ENCODE results near the gene JAK1.

JAK1 gene

DNA sequence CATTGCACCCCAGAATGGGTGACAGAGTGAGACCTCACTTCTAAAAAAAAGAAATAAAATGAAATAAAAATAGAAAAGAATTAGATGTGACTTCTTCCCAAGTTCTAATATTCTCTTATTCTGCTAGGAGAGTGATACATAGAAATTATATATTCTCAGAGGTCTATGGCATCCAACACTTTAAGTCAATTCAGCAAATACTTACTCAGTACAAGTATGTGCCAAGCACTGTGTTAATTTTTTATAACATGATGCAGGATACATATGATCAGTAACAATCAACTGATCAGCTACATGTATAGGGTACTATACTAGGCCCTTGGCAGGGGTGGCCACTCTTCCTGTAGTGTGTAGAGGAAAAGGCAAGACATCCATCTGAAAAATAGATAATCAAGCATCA is 13.0 kb upstream of the JAK1 start:
- no peak for DNase-seq

GRCh38 chr1:64976361-64976760 is 10.0 kb upstream of the JAK1 start:
- DNase-seq, result no peak

GRCh38 chr1:64975740-64976139 is 9.4 kb upstream of the JAK1 start:
- no peak for DNase-seq

DNA sequence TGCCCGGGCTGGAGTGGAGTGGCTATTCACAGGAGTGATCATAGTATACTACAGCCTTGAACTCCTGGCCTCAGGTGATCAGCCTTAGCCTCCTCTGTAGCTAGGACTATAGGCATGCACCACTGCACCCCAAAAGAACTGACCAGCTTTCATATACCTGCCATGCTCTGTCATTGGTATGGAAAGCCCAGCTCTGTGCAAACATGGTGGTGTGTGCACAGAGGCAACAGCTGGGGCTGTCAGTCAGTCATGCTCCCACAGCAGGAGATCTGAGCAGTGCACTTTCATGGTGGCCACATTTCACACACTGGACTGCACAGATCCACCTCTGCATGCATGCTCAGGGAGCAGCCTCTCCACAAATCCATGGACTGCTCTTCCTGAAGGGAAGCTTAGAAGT is 8.8 kb upstream of the JAK1 start:
- DNase-seq, result no peak

DNA sequence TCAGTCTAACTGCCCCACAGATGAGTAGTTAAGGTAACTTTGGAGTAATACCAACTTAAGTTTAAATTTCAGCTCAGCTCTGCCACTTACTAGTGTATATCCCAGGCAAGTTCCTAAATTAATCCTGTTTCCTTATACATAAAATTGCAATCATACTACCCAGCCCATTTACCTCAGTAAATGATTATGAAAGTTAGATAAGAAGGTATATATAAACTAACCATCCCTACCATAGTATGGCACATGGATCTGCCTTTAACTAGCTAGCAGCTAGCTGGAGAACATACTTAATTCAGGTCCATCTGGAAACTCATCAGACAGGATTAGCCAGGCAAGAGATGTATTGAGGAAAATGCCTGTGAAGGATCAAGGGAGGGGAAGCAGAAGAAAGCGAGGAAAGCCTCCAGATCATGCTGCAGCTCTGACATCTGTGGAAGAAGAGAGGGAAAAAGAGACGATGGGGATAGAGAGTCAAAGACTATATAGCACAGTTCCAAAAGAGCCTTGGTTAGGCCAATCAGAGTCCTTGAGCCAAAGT is 8.0 kb upstream of the JAK1 start:
- no peak for DNase-seq

DNA sequence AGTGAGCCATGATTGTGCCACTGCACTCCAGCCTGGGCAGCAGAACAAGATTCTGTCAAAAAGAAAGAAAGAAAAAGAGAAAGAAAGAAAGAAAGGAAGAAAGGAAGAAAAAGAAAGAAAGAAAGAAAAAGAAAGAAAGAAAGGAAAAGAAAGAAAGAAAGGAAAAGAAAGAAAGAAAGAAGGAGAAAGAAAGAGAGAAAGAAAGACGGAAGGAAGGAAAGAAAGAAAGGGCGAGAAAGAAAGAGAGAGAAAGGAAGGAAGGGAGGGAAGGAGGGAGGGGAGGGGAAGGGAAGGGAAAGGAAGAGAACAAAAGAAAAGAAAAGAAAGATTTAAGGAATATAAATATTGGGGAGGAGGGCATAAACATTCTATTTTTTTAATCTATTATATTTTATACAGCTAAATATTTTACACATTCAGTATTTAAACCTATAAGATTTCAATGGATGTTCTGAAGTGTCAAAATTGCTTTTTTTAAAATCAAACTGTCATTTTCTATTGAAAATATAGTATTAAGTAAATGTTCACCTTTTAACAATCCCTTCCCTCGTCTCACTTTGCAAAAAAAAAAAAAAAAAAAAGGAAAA is 6.8 kb upstream of the JAK1 start:
- no peak for DNase-seq

DNA sequence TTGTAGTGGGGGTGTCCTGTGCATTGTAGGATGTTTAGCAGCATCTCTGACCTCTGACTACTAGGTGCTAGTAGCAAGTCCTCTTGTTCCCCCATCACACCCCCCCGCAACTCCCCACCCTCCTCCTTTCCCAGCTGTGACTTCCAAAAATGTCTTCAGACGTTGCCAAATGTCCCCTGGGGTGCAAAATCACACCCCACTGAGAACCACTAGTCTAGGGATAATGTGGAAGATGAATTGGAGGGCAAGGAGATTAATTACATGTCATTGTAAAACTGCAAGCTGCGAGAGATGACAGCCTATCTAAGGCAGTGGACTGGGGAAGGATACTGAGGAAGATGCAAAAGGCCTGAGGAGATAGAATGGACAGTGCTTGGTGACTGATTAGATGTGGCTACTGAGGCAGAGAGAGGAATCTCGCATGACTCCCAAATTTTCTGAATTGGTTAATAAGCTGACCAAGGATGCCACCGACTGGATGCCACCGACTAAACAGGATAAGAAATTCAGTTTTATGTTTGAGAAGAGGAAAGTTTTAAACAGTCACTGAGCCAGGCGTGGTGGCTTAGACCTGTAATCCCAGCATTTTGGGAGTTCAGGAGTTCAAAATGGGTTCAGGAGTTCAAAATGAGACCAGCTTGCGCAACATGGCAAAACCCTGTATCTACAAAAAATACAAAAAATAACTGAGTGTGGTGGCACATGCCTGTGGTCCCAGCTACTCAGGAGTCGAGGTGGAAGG is 3.1 kb upstream of the JAK1 start:
- DNase-seq, result no peak

DNA sequence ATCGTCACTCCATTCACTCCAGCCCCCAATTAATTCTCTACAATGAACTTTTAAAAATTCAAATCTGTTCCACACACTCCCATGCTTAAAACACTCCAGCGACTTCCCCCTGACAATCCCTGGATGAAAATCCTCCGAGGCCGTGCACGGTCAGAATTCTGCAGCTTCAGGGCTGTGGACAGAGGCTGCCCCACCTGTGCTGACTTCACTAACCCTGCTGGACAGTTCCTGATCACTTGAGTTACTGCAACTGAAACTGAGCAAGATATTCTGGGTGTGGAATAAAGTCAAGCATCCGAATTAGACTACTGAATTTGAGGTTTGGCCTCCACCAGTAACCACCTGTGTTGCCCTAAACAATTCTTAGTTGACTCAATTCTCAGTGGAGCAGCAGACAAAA is 1.0 kb upstream of the JAK1 start:
- no peak for DNase-seq

DNA sequence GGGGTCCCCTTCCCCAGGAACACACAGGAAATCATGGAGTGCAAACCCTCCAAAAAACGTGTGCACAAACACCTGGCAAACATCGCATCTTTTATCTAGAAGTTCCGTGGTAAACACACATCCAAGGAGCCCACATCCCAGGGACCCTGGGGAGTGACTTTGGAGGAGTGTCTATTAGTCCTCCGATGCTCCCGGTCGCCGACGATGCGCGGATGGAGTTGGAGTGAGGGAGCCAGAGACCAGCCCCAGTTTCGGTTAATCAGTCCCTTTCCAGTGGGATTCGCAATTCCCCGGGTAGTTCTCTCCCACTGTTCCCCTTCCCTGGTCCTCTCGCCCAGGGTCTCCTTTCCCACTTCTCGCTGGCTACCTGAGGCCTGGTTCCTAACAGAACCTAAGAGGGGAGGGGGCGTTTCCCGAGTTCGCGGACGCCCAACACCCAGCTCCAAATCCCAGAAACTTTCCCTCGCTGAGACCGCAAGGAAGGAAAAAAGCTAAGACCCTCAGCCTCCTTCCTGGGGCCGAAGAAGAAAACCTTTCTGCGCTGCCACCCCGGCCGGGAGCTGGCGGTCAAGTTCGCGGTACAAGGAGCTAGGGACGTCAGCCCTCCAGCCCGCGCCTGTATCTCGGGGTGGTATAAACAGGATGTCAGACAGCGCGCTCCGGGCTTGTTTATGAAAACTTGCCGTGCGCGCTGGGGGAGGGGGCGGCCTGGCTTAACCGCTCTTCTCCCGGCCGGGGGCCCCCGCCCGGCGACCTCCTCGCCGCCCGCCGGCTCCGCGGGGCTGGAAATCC is 787 bp downstream of the JAK1 start:
- peak; percentile 37 for DNase-seq

DNA sequence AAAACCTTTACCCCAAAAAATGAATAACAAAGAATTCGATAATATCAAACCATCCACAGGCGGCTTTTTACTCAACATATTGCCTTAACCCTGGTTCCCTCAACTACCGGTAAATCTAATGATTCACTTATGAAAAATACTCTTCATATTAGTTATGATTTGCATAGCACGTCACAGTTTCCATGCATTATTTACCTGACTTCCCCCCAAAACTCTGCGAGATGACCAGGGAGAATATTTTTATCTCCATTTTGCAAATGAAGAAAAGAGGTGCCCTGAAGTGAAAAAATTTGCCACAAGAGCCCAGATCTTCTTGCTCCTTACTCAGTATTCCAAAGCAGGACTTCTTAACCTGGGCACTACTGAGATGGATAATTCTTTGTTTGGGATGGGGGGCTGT is 2.9 kb downstream of the JAK1 start:
- no peak for DNase-seq

DNA sequence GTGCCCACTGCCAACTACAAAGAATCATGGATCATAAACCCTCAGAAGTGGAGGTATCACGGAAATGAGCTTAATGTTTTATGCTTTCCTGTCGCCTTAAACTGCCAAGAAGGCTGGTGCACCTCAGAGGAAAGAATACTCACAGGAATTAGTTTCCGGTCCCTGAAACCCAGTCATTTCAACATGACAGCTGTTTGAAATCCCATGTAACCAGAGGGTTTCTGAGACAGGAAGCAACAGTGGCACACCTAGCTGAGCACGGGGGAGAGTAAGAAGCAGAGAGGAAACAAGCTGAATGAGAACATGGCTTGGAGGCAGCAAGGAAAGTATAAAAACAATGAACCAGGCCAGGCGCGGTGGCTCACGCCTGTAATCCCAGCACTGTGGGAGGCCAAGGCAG is 3.9 kb downstream of the JAK1 start:
- DNase-seq, result no peak

DNA sequence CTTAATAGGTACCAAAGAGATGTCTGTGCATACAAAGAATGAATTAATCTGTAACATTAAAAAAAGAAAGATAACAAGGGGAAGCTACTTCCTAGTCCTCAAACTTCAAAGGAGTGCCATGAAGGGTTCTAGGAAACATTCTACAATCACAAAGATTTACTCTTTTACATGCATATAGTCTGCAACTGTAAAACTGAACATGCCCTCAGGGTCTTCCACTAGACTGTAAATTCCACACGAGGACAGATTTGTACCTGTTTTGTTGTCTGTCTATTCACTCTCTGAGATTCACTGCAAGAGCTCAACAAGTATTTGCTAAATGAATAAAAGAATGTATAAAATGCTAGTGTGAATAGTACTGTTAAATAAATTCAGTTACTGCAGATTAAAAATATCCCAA is 4.4 kb downstream of the JAK1 start:
- DNase-seq, result no peak

GRCh38 chr1:64960731-64961130 is 5.6 kb downstream of the JAK1 start:
- DNase-seq, result no peak

DNA sequence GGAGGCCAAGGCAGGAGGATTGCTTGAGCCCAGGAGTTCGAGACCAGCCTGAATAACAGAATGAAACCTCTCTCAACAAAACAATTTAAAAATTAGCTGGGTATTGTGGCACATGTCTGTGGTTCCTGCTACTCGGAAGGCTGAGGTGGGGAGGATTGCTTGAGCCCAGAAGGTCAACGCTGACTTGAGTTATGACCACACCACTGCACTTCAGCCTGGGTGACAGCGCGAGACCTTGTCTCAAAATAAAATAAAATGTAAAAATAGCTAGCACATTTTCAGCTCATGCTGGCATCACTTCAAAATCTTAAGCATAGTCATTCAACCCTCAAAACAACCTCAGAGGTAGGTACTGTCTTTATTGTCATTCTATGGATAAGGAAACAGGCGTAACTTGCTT is 6.4 kb downstream of the JAK1 start:
- DNase-seq, result no peak

GRCh38 chr1:64956733-64957441 is 9.5 kb downstream of the JAK1 start:
- no peak for DNase-seq

DNA sequence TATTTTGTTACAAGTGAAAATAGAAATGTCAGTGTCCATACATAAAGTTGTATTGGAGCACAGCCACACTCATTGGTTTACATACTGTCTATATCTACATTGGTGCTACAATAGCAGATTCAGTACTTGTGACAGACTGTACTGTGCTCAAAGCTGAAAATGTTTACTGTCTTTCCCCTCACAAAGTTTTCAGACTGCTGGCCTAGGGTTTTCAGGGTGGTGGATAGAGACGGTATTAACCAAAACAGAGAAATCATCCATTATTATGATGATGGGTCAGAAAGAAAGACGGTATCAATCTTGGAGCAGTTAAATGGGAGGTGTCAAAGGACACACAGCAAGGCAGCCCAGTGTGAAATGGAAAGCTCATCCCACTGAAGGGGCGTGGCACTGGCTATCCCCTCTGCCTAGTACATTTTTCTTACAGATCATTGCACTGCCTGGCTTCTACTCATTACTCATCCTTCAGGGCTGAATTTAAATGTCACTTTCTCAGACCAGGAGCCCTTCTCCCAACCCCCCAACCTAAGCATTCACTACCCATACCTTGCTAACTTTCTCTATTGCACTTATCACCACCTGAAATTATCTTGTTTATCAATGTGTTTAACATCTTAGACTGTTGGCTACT is 10.2 kb downstream of the JAK1 start:
- no peak for DNase-seq

DNA sequence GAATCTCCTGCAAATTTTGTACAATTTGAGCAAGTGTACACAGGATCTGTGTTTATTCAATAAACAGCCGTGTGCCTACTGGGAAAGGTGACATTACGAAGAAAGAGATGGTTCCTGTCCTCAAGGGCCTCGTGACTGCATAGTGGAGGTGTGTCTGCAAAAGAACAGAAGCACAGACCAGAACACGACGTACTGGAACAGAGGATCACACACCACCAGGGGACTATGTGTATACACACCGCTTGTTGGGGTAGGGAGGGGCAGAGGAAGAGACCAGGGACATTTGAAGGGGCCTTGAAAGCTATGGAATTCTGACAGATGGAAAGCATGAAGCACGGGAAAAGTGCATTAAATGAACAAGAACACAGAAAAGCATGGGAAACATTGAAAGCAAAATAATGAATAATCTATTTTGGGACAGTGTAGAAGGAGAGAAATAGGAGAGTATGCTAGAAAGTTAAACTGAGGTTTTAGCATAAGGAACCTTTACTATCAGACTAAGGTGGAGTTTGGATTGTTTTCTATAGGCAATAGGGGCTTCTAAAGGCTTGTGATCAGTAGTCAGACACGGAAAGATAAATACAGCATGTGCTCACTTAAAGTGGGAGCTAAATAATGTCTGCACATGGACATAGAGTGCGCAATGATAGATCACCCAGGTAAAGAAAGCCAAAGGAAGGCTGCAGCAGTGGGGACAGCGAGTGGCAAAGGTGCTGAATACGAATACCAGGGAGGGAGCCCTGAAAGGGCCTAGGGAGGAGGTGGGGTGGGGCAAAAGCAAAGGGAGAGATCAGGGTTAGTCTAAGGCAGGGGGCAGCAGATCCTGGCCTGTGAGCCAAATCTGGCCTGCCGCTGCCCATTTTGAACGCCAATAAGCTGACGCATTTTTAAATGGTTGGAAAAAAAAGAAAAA is 11.0 kb downstream of the JAK1 start:
- no peak for DNase-seq

- no peak for DNase-seq
Measured at GRCh38 chr1:64953241-64953640, 13.1 kb downstream of the JAK1 start.

- no peak for DNase-seq
Measured at GRCh38 chr1:64950284-64950809, 16.0 kb downstream of the JAK1 start.

DNA sequence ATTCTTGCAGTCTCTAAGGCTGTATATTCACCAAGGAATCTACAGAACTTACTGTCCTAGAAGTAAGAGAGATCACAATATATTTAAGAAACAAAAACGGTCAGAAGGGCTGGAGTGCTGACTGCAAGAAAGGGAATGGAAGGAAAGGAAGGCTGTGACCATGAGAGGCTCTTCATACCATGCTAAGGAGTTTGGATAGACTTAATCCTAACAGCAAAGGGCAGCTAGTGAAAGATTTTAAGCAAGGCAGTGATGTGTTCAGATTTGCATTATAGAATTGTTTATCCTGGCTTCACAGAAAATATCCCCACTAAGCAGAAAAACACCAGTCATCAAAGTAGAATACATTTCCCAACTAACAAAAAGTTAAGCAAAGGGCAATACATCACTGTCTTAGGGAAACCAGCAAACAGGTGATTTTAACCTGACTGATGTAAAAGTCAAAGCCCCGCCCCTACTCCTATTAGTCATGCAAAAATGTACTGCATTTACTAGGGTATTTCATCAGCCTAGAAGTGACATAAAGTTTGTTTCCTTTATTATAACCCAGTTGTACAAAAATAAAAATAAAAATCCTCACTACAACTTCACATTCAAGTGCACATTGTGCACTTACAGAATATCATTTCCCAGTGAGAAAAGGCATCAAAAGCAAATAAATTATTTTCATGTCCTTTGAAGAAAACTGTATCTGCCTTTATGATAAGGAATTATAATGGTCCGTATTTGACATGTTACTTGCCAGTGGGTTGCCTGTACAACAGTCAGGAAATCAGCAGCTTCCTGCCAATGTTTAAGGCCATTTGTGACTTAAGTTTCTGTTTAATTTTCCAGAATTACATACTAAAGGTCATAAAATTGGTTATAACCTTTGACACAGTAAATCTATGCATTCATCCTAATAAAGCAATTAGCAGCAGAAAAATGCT is 17.2 kb downstream of the JAK1 start:
- DNase-seq, result no peak
